Inflammatory macrophage treated with lipopolysaccharide for 1 hour (primary cell): ENCODE measurements around the gene ACOT8.
"Not testable (repeated sequence)": the region's sequence is repeated elsewhere in the genome, so short reads cannot be mapped to it uniquely, and the experiment has no call there.

Source experiments
- DNase-seq, 2 donors: peaks; one replicate each; pipeline ENCODE4 v3.0.0-alpha.2; 2020 to 2022

Gene ACOT8

GRCh38 chr20:45850926-45851325 lies 6.3 kb downstream of the ACOT8 start:
- DNase-seq: no peak

GRCh38 chr20:45850238-45850637 lies 7.0 kb downstream of the ACOT8 start:
- no peak for DNase-seq

- no peak for DNase-seq
These were observed 8.1 kb downstream of the ACOT8 start for GRCh38 chr20:45848969-45849582.

GRCh38 chr20:45848421-45848820 lies 8.8 kb downstream of the ACOT8 start:
- no peak for DNase-seq

- DNase-seq: no peak
These were observed 11.7 kb downstream of the ACOT8 start for GRCh38 chr20:45845452-45845851.

GRCh38 chr20:45843506-45843905 lies 13.7 kb downstream of the ACOT8 start:
- DNase-seq: no peak

- peak in 1 of 2 donors; percentile 29 for DNase-seq
These were observed 14.9 kb downstream of the ACOT8 start for GRCh38 chr20:45842169-45842812.

GRCh38 chr20:45841407-45842129 lies 15.6 kb downstream of the ACOT8 start:
- no peak for DNase-seq

GRCh38 chr20:45840700-45841198 lies 16.4 kb downstream of the ACOT8 start:
- no peak for DNase-seq

GRCh38 chr20:45836841-45837240 lies 20.4 kb downstream of the ACOT8 start:
- no peak for DNase-seq

- DNase-seq: no peak
These were observed 21.4 kb downstream of the ACOT8 start for GRCh38 chr20:45835825-45836224.

- peak; percentile 62 to 71 for DNase-seq
These were observed 21.8 kb downstream of the ACOT8 start for GRCh38 chr20:45835329-45835765.

GRCh38 chr20:45834797-45835161 lies 22.4 kb downstream of the ACOT8 start:
- no peak for DNase-seq

- DNase-seq: no peak
These were observed 23.1 kb downstream of the ACOT8 start for GRCh38 chr20:45833883-45834796.

- DNase-seq: peak; percentile 88 to 91
These were observed 23.9 kb downstream of the ACOT8 start, which contains the start of gene SNX21 for GRCh38 chr20:45833030-45833882. Gene SNX21 (plus strand): TSS chr20:45833799. CDS start chr20:45833920, 121 bp downstream.

GRCh38 chr20:45832619-45833018 lies 24.6 kb downstream of the ACOT8 start:
- DNase-seq: no peak

GRCh38 chr20:45829673-45830106 lies 27.5 kb downstream of the ACOT8 start:
- DNase-seq: not testable (repeated sequence)

- DNase-seq: no peak
These were observed 28.6 kb downstream of the ACOT8 start for GRCh38 chr20:45828589-45828988.

- no peak for DNase-seq
These were observed 29.5 kb downstream of the ACOT8 start for GRCh38 chr20:45827712-45828111.

- no peak for DNase-seq
These were observed 30.1 kb downstream of the ACOT8 start, which contains the start of gene TNNC2 for GRCh38 chr20:45827030-45827652. Gene TNNC2 (minus strand): TSS chr20:45827312. CDS start chr20:45827248, 64 bp downstream.
